Prostate gland (tissue), 2 donors: ENCODE measurements around the gene GSK3A.

Experiments
- POLR2AphosphoS5 ChIP-seq: sonication (generic); formaldehyde crosslinking; IDR thresholded peaks from one replicate; pipeline ENCODE4 v1.6.1; 2017; ENCODE audit warnings: antibody characterized with exemption
- TF ChIP-seq, protein P1 (sequence below), 4 experiments: fragments of 200-600 bp in 2 of 4; fragments of 450-650 bp in 2 of 4; sonication (generic) in 2 of 4; IDR thresholded peaks; 1 replicate in 3 of 4; 2 replicates in 1 of 4; pipeline ENCODE4 v1.5.1; 2016 to 2019; ENCODE audit warnings: antibody characterized with exemption in 4 of 4, mild to moderate bottlenecking in 2 of 4, moderate library complexity in 2 of 4

- TF ChIP-seq, protein P1, sequence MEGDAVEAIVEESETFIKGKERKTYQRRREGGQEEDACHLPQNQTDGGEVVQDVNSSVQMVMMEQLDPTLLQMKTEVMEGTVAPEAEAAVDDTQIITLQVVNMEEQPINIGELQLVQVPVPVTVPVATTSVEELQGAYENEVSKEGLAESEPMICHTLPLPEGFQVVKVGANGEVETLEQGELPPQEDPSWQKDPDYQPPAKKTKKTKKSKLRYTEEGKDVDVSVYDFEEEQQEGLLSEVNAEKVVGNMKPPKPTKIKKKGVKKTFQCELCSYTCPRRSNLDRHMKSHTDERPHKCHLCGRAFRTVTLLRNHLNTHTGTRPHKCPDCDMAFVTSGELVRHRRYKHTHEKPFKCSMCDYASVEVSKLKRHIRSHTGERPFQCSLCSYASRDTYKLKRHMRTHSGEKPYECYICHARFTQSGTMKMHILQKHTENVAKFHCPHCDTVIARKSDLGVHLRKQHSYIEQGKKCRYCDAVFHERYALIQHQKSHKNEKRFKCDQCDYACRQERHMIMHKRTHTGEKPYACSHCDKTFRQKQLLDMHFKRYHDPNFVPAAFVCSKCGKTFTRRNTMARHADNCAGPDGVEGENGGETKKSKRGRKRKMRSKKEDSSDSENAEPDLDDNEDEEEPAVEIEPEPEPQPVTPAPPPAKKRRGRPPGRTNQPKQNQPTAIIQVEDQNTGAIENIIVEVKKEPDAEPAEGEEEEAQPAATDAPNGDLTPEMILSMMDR (IDR thresholded peaks at IDR 0.05), result no peak
- no peak for TF ChIP-seq POLR2AphosphoS5
Measured at GRCh38 chr19:42201489-42202289, 40.7 kb downstream of the GSK3A start.
